ENCODE measurements around the gene TBP.

The TBP gene

DNA sequence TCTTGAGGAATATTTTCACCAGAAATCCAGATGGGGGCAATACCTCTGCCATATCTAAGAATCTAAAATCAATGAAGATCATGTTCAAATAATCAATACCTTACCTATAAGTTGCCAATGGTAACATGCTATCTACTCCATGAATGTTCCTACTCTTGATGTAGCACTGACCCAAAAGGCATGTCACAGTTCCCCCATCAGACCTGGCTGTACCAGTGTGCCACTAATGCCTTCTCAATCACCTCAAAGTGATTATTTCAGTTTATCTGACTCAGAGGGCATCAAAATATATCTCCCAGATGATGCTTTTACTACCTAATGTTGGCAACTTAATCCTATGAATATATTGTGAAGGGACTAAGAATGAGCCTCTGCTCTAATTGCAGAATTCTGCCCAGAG lies 24.7 kb downstream of the TBP start:
- no peak for DNase-seq (ENCODE audit: low read depth in 1 of 2, low spot score in 1 of 2)
- H3K4me3 ChIP-seq (replicated peaks; ENCODE audit: insufficient read depth, low read length): no peak overlapping the region
- no peaks in the 10 kb centered on the region for H3K27me3 ChIP-seq (ENCODE audit: insufficient read depth, poor library complexity, severe bottlenecking)
- H3K27ac ChIP-seq (replicated peaks): no peak overlapping the region
- TF ChIP-seq, protein P1, sequence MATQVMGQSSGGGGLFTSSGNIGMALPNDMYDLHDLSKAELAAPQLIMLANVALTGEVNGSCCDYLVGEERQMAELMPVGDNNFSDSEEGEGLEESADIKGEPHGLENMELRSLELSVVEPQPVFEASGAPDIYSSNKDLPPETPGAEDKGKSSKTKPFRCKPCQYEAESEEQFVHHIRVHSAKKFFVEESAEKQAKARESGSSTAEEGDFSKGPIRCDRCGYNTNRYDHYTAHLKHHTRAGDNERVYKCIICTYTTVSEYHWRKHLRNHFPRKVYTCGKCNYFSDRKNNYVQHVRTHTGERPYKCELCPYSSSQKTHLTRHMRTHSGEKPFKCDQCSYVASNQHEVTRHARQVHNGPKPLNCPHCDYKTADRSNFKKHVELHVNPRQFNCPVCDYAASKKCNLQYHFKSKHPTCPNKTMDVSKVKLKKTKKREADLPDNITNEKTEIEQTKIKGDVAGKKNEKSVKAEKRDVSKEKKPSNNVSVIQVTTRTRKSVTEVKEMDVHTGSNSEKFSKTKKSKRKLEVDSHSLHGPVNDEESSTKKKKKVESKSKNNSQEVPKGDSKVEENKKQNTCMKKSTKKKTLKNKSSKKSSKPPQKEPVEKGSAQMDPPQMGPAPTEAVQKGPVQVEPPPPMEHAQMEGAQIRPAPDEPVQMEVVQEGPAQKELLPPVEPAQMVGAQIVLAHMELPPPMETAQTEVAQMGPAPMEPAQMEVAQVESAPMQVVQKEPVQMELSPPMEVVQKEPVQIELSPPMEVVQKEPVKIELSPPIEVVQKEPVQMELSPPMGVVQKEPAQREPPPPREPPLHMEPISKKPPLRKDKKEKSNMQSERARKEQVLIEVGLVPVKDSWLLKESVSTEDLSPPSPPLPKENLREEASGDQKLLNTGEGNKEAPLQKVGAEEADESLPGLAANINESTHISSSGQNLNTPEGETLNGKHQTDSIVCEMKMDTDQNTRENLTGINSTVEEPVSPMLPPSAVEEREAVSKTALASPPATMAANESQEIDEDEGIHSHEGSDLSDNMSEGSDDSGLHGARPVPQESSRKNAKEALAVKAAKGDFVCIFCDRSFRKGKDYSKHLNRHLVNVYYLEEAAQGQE (IDR thresholded peaks at IDR 0.05; ENCODE audit: insufficient replicate concordance, low read depth): no peak
- TF ChIP-seq, protein P2, sequence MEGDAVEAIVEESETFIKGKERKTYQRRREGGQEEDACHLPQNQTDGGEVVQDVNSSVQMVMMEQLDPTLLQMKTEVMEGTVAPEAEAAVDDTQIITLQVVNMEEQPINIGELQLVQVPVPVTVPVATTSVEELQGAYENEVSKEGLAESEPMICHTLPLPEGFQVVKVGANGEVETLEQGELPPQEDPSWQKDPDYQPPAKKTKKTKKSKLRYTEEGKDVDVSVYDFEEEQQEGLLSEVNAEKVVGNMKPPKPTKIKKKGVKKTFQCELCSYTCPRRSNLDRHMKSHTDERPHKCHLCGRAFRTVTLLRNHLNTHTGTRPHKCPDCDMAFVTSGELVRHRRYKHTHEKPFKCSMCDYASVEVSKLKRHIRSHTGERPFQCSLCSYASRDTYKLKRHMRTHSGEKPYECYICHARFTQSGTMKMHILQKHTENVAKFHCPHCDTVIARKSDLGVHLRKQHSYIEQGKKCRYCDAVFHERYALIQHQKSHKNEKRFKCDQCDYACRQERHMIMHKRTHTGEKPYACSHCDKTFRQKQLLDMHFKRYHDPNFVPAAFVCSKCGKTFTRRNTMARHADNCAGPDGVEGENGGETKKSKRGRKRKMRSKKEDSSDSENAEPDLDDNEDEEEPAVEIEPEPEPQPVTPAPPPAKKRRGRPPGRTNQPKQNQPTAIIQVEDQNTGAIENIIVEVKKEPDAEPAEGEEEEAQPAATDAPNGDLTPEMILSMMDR (IDR thresholded peaks at IDR 0.05; ENCODE audit: insufficient read depth, low read length): no peak
- no peak for TF ChIP-seq SPI1 (IDR thresholded peaks at IDR 0.05; ENCODE audit: borderline replicate concordance, low read depth)
- TF ChIP-seq GABPA (IDR thresholded peaks at IDR 0.05; ENCODE audit: low read depth): no peak
- TF ChIP-seq POLR2AphosphoS5 (IDR thresholded peaks at IDR 0.05; ENCODE audit: low read depth): no peak

DNA sequence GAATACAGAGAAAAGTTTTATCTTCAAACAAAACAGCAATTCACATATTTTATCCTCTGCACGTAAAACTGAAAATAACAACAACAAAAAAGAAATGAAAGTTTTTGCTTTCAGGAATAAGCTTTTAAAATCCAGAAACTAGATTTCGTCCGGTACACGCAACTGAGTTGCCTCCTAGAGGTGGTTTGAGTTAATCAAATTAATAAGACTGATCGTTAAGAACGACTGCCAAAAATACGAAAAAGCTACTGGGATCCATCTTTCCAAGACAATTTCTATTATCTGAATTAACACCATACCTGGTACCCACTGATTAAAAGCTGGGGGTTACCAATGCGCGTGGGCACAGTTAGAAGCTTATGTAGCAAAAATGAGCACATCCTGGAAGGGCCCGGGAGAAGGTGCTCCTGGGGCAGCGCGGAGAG lies 29.6 kb downstream of the TBP start:
- Histone ChIP-seq H3K27ac (replicated peaks) (peak overlapping the region; percentile 81), H3K4me3 (replicated peaks; ENCODE audit: insufficient read depth, low read length) (peak overlapping the region; percentile 92), H3K27me3 (ENCODE audit: insufficient read depth, poor library complexity, severe bottlenecking) (no peaks in the 10 kb centered on the region)
- TF ChIP-seq, protein P1 (IDR thresholded peaks at IDR 0.05; ENCODE audit: insufficient replicate concordance, low read depth): no peak
- TF ChIP-seq SPI1 (IDR thresholded peaks at IDR 0.05; ENCODE audit: borderline replicate concordance, low read depth) (no peak), GABPA (IDR thresholded peaks at IDR 0.05; ENCODE audit: low read depth) (no peak), POLR2AphosphoS5 (IDR thresholded peaks at IDR 0.05; ENCODE audit: low read depth) (no peak)
- TF ChIP-seq, protein P2 (IDR thresholded peaks at IDR 0.05; ENCODE audit: insufficient read depth, low read length): no peak
- DNase-seq (ENCODE audit: low read depth in 1 of 2, low spot score in 1 of 2): no peak

DNA sequence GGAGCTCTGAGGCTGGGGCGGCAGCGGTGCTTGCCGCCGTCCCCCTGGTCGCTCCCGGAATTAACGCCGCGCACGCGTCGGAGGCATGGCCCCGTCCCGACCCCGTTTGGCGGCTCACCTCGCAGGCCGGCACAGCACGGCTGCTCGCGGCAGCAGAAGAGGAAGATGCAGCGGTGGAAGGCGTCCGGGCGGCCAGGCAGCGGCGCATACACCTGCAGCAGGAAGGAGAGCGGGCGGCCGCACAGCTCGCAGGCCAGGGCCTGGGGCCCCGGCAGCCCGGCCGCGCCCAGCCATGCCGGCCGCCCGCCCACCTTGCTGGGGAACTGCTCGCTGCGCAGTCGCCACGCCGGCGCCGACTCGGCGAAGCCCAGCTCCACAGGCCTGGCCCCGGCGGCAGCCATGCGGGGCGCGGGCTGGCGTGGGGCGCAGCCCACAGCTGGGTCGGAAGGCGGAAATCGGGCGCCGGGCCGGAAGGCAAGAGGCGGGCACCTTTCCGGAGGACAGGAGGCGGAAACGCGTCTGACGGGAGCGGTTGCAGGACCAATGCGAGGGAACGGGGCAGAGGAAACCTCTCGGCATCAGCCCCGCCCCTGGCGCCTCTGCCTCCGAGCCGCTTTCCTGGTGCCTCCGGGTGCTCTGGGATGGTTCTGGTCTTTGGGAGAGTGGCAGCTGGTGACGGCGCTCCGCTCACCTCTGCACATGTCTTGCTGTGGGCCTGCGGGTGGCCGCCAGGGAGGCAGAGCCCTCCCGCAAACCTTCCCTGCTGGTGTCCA lies 30.2 kb downstream of the TBP start, which contains the start of gene PDCD2:
TSS of gene PDCD2 (minus strand) at position 457 of the 773 bp plus-strand sequence. CDS start at position 401, 56 bp downstream.
- peak within 1 kb of the TSS; percentile 81 for H3K27ac ChIP-seq (replicated peaks)
- peak; percentile 84 to 95 for DNase-seq (ENCODE audit: low read depth in 1 of 2, low spot score in 1 of 2)
- TF ChIP-seq GABPA (IDR thresholded peaks at IDR 0.05; ENCODE audit: low read depth) (peak; percentile 95), SPI1 (IDR thresholded peaks at IDR 0.05; ENCODE audit: borderline replicate concordance, low read depth) (no peak; the same call in 1 of the 2 replicates), POLR2AphosphoS5 (IDR thresholded peaks at IDR 0.05; ENCODE audit: low read depth) (peak; percentile 76; the same call in 1 of the 2 replicates)
- TF ChIP-seq, protein P1 (IDR thresholded peaks at IDR 0.05; ENCODE audit: insufficient replicate concordance, low read depth): no peak
- TF ChIP-seq, protein P2 (IDR thresholded peaks at IDR 0.05; ENCODE audit: insufficient read depth, low read length): no peak
- H3K27me3 ChIP-seq (ENCODE audit: insufficient read depth, poor library complexity, severe bottlenecking): no peaks in the 10 kb centered on the region
- peak within 1 kb of the TSS; percentile 92 for H3K4me3 ChIP-seq (replicated peaks; ENCODE audit: insufficient read depth, low read length)
